Activated CD4-positive, alpha-beta T cell treated with anti-CD3 and anti-CD28 coated beads, Interleukin-2, amount 50 U/mL, for 16 hours (primary cell): Measurements from ENCODE around the gene AP2M1.
"Not testable (repeated sequence)": the region's sequence is repeated elsewhere in the genome, so short reads cannot be mapped to it uniquely, and the experiment has no call there.

Experiments used
- DNase-seq: peaks from one replicate; pipeline ENCODE4 v3.0.0-alpha.2; 2020

Gene AP2M1

DNA sequence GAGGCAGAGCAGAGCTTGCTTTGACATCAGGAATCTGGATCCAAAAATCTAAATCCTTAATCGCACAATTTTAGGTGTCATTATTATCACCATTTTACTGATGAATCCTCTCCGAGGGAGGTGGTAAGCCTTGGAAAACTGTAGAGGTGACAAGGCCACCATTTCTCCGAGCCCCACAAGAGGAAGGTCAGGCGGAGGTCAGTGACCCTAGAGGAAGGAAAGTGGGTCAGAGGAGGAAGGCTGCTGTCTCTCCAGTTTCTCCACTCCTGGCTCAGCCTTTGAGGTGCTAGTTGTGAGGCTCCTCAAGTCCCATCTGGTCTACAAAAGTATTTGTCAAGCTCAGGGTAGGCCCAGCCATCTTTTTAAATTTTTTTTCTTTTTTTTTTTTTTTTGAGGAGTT, 16.3 kb upstream of the AP2M1 start:
- no peak for DNase-seq

DNA sequence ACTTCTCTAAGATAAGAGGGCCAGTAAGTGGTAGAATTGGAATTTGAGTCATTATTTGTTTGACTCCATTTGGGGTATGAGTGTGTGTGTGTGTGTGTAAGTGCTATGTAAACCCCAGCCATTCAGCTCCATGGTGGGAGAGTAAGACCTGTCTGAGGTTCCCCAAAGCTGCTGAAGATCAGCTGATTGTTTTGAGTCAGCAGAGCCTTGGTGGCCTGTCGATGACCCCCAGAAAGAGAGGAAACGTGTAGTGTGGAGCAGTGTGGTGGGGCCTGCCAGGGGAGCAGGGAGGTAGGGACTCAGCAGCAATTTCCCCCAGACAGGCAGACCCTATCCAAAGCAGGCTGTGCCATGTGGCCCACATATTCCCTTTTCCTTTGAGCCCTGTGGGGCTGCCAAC, 14.2 kb upstream of the AP2M1 start:
- peak; percentile 21 for DNase-seq

DNA sequence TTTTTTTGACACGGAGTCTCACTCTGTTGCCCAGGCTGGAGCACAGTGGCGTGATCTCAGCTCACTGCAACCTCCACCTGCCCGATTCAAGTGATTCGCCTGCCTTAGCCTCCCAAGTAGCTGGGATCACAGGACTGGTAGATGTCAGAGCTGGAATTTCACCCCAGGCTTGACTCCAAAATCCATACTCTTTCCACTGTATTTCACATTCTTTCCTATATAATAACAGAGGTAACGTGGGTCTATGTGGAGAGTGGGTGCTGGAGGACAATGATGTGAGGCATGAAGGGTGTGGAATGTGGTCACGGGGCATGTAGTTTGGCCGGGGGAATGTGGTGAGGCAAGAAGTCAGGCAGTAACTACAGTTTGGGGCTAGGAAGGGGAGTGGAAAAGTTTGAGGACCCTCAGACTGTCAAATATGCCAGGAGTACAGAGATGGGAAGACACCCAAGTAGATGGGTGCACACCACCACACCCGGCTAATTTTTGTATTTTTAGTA, 12.0 kb upstream of the AP2M1 start:
- not testable (repeated sequence) for DNase-seq

DNA sequence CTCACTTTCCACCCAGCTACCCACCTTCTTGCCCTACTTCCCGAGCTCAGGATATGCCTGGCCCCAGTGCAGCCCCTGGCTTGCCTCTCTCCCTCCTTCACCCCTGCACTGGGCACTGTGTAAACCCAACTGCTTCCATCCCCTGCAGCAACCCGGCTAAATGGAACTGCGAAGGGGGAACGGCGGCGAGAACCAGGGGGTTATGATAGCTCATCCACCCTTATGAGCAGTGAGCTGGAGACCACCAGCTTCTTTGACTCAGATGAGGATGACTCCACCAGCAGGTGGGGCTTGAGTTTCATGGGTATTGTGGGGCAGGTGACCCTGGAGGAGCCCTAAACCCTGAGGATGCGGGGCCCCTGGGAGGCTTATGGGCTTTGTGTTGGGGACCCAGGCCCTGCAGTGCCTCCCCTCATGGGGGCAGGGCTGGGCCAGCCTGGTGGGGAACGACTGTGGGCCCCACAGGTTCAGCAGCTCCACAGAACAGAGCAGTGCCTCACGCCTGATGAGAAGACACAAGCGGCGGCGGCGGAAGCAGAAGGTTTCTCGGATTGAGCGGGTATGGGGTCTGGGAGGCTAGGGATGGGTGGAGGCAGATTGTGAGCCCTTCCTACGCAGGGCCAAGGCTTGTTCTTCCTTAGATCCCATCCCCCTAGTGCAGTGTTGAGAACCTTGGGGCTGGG, 9.9 kb upstream of the AP2M1 start:
- DNase-seq = no peak

DNA sequence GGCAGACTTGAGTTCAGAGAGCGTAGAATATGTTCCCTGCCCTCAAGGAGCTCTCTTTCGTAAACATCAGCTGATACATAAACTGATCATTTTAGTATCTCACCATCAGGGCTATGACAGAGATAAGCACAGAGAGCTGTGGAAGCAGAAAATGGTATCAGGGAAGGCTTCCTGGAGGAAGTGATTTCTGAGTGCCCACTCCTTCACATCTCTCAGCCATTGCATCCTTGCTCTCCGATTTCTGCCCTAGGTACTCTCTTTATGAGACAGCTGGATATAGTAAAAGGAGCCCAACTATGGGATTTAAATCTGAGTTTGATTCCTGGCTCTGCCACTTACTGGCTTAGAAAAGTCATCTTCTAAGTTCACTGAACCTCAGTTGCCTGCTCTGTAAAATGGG, 9.1 kb upstream of the AP2M1 start:
- no peak for DNase-seq

DNA sequence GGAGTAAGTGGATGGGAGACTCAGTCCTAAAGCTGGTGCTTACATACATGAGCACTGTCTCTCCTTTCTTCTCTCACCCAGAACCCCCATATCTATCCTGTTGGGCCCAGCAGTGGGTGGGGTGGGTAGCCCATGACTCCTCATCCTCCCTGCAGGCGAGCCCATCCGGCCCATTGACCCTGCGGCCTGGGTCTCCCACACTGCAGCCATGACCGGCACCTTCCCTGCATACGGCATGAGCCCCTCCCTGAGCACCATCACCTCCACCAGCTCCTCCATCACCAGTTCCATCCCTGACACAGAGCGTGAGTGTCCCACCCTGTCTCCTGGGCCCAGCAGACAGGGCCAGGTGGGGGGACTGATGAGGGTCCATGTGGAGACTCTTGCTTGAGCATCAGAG, 8.0 kb upstream of the AP2M1 start:
- no peak for DNase-seq

DNA sequence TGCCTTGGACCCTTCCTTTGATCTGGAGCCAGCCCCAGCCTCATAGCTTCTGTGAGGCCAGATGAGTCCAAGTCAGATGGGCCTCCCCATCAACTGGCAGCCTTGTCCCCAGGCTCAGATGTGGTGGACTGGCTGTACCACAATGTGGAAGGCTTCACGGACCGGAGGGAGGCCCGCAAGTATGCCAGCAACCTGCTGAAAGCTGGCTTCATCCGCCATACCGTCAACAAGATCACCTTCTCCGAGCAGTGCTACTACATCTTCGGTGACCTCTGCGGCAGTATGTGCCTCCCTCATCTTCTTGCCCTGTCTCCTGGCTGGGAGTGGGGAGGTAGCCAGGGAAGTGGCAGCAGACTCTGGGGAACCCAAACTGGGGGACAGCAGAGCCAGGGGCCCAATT, 6.9 kb upstream of the AP2M1 start:
- no peak for DNase-seq

DNA sequence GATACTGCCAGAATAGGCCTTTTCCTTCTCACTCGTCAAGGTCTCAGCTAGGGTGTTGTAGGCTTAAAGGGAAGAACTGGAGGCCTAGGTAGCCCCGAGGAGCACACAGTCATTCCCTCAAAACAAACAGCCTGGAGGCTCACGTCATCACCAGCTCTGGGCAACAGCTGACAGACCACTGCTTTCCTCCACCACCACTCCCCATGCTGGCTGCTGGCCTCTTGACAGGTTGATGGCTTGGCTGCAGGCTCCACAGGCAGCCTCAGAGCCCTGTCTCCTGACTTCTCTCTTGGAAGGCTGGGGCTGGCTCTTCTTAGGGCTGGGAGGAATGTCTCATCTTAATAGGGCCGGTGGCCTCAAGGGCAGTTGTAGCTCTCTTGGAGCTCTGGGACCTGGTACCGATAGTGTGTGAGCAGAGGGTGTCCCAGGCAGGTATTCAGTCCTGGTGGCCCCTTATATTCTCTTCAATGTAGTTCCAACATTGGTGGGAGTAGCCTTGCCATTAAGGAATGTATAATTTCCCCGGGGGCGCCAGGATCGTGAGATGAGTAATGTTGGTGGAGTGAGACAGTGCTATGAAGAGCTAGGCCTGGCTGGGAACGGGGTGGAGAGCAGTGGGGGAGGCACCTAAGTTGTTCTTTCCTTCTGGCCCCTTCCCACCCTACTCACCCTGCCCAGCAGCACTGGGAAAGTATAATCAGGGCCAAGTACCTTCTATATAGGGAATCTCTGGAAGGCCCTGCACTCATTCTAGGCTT, 6.1 kb upstream of the AP2M1 start:
- DNase-seq = no peak

DNA sequence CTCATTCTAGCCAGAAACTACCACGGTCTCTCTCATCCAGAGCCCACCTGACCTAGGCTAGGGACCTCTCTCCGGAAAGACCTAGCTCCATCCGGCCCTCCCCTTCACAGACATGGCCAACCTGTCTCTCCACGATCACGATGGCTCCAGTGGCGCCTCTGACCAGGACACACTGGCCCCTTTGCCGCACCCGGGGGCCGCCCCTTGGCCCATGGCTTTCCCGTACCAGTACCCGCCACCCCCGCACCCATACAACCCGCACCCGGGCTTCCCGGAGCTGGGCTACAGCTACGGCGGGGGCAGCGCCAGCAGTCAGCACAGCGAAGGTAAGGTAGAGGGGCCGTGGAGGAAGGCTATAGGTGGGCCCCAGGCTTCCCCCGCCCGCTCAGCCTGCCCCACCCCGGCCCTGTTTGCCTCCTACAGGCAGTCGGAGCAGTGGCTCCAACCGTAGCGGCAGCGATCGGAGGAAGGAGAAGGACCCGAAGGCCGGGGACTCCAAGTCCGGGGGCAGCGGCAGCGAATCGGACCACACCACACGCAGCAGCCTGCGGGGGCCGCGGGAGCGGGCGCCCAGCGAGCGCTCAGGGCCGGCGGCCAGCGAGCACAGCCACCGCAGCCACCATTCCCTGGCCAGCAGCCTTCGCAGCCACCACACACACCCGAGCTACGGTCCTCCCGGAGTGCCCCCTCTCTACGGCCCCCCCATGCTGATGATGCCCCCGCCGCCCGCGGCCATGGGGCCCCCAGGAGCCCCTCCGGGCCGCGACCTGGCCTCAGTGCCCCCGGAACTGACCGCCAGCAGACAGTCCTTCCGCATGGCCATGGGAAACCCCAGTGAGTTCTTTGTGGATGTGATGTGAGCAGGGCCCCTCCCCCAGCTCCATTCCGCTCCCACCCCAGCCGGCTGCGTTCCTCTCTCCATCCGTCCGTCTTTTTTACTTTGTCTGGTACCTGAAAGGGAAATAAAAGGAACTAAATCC, 4.5 kb upstream of the AP2M1 start:
- DNase-seq = no peak

DNA sequence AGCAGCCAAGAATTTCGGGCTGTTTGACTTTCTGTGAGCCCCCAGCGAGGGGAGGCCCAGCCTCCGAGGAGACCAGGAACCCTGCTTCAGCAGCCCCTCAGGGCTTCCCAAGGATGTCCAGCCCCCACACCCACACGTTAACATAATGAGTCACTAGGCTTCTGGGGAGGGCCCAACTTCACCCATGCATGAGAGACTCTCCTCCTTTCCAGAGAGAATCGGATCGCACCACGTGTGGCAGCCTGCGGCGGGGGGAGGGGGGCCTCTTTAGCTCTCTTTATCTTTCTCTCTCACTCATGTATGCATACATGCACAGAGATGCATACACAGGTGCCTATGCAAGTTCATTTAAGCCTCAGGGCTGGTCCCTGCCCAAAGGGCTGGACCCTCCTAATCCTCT, 3.1 kb upstream of the AP2M1 start:
- DNase-seq = no peak

DNA sequence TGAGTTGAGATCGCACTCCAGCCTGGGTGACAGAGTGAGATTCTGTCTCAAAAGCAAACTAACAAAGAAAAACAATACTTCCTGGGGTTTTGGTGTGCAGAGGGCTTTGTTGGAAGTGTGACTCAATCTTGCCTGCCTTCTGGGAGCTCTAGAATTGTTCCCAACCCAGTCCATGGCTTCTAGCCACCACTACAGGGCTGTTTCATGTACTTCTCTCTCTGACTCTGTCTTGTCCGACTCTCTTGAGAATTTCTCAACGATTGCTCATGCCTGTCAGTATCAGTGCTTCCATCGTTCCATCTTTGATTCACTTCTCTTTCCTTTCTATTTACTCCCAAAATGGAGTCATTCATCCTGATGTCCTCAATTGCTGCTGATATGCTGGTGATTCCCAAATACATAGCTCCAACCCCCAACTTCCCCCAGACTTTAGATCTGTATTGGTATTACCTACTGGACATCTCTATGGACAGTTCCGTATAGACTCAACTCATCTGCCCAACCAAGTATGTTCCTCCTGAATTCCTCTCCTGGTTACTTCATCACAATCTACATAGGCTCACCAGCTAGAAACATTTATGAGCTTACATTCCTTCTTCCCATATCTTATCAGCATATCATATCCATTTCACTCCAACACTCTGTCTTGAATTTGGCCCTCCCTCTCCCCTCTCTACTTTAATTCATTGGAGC, 1.8 kb upstream of the AP2M1 start:
- DNase-seq = no peak

DNA sequence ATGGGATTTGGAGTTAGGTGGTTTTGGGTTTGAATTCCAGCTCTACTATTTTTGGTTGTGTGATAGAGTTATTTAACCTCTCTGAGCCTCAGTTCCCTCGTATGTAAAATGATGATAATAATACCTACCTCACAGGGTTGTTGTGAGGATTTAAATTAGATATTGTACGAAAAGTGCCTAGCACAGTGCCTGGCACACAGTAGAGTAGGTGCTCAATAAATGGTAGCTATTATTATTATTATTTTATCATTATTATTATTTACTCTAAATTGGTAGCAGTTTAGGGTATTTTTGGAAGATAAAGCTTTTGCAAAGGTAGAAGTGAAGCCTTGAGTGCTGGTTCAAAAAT, 1.3 kb upstream of the AP2M1 start:
- no peak for DNase-seq

DNA sequence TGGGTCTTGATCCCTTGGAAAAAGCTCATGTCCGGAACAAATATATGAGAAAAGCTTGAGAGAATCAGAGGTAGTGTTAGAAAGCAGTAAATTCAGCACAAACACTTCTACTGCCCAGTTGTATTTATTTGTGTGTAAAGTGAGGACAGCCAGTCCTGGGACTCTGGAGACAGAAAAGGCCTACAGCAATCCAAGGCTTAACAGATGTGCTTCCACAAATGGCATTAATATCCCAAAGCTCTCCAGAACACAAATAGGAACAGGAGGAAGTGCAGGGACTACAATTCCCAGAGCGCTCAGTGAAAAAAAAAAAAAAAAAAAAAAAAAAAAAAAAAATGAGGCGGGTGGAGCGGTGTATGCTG, 390 bp upstream of the AP2M1 start:
- DNase-seq = no peak

DNA sequence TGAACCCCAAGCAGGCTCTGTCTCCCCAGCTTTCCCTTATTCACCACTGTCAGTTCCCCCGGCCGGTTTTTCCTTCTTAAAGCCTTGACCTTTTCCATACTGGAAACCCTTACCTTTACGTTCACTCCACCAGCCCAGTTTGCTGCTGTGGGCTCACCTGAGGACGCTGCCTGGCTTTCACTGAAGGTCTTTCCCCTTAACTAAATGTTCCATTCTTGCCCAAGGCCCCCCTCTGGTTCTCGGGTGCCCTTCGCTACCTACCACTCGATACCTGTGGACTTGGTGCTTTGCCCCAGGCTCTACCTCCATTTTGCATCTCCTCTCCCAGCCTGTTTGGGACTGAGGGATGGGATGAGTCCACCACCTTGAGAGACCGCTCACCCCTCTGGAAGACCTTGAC, 851 bp downstream of the AP2M1 start:
- no peak for DNase-seq

DNA sequence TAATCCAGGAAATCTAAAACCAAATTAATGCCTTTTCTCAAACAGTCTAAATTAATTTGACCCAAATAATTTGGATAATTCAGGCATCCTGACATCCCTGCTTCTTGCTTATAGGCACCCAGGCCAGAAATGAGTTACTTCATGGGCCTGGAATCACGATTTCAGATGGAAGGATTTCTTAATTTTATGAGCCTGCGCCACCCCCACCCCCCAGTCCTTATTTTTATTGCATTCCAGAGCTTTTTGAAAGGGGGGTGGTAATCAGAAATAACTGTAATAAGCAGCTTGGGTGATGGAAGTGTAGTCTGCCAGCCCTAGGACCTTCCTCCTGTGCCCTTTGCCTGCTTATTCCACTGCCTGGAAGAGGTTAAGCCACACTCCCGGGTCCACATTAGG, 1.3 kb downstream of the AP2M1 start:
- no peak for DNase-seq

DNA sequence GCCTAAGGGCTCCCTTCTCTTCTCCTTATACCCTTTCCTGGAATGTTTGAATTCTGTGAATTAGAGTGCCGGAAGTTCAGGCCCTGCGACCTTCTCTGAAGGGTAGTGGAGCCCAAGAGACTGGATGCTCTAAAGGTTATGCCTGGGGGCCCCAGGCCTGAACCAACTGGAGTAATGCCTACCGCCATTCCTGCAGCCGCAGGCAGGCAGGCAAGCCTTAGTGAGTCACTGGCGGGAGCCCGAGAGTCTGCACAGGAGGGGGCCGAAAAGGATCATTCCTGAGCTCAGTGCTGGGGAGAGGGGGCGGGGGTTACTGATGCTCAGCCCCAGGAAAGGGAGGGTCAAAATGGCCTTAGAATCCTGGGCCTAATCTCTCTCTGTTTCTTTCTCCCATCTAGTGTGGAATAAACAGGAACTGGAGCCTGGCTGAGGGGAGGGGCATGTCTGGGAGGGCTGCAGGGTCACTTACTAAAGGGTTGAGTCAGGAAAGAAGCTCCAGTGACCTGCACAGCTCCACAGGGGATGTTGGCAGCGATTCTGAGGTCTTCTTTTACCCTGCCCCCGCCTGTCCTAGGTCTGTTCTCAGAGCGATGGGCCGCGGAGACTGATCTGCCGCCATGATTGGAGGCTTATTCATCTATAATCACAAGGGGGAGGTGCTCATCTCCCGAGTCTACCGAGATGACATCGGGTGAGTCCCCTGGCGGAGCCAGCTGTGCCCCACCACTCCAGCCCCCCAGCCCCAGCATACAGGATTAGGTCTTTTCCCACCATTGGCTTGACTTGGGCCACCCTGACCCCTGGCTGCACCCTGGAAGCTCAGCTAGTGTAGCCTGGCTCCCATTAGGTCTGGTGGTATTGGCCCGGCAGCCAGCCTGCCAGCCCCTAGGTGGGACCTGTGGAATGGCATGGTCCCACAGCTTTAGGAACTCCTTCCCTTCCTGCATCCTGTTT, 2.0 kb downstream of the AP2M1 start:
- no peak for DNase-seq

DNA sequence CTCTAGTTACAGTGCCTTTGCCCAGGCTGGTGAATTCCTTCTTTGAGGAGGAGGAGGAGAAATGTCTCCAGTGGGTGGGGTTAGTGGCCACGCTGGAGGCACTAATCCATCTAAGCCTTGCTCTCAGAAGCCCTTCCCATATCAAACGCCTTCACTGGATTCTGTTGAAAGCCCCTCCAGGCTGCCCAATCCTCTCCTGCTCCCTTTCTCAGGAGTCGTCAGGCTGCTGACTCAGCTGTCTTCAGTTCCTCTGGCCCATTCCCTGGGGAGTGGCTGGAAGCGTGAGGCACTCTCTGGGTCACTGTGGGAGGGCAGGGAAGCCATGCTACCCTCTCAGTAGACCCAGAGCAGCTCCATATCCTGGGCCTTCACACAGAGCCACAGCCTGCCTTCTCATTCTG, 2.7 kb downstream of the AP2M1 start:
- DNase-seq = no peak

DNA sequence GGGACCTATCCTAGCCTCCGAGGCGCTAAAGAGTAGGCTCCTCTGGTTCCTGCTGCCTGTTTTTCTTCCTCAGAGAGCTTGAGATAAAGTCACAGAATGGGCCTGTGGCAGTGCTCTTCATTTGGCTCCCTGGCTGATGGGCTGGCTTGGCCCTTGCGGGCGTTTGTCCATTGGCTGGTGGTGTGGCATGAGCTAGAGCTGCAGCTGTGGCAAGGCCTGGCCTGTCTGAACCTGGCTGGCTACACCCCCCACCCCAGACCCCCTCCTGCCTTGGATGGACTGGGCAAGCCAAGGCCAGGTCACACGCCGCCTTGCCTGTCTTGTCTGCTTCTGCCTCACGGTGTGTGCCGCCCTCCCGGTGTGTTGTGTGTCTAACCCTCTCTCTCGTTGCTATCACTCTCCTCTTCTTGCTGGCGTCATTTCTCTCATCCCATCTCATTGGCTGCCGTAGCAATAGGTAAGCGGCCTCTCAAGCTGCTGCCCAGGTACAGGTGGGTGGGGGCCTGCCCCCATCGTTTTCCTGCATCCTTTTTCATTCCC, 3.2 kb downstream of the AP2M1 start:
- DNase-seq = no peak

DNA sequence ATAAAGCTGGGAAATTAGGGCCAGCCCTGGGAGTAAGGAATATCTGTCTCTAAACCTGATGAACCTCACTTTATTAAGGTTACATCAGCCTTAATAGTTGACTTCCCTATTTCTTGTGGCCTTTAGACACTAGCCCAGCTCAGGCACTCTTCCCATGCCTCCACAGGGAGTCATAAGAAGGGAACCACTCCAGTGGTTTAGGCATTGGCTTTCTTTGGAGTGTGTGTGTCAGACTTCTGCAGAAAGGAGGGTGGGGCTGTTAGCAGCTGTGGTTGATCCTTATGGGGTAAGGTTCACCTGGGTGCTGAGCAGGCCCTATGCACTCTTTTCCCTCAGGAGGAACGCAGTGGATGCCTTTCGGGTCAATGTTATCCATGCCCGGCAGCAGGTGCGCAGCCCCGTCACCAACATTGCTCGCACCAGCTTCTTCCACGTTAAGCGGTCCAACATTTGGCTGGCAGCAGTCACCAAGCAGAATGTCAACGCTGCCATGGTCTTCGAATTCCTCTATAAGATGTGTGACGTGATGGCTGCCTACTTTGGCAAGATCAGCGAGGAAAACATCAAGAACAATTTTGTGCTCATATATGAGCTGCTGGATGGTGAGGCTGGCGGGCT, 4.0 kb downstream of the AP2M1 start:
- DNase-seq = no peak

DNA sequence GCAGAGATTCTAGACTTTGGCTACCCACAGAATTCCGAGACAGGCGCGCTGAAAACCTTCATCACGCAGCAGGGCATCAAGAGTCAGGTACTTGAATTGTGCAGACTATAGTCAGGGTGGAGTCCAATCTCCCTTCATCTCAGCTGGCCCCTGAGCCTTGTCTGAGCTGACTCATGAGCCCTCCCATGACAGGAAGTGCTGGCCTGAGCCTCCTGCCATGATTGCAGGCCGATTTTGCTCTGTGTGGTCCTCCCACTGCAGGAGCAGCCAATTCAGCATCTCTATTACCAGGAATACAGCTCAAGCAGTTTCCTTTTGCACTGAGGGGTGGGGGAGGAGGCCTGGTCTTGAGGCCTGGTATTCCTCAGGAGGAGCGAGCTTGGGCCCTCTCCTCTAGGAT, 5.5 kb downstream of the AP2M1 start:
- DNase-seq = no peak

DNA sequence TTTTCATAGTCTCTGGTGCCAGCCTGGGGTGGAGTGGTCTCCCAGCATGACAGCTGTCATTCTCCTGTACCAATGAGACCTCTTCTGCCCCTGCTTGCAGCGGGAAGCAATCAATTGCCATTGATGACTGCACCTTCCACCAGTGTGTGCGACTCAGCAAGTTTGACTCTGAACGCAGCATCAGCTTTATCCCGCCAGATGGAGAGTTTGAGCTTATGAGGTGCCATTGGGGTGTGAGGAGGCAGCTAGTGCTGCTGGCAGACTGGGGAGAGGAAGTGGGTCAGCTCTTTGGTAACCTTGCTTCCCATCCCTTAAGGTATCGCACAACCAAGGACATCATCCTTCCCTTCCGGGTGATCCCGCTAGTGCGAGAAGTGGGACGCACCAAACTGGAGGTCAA, 6.9 kb downstream of the AP2M1 start:
- DNase-seq = no peak
